Measurements from ENCODE around the gene RBX1. TPM values are rescaled to one million over a fixed set of nuclear protein-coding genes. Genes with fewer than 3 reads are reported as not detected.

RBX1 gene
- total and polyA plus RNA-seq, 2 of the 4 experiments (the other 2 are of a cell fraction) = 72.4 to 84.5 TPM

GRCh38 chr22:40976866-40977700 is 25.9 kb downstream of the RBX1 start:
- Histone ChIP-seq H3K4me3 (ENCODE audit: insufficient read depth, low read depth, low read length) (no peak overlapping the region), H3K18ac (ENCODE audit: low read depth, low read length) (no peak overlapping the region), H3K36me3 (ENCODE audit: control insufficient read depth, insufficient read depth, low read length) (peaks cover 6% of the 10 kb centered on the region), H2BK15ac (ENCODE audit: low read depth, low read length) (no peak overlapping the region), H4K5ac (ENCODE audit: low read depth, low read length) (no peak overlapping the region), H4K91ac (ENCODE audit: insufficient read depth, low read depth, low read length) (no peak overlapping the region), H2BK120ac (ENCODE audit: low read depth, low read length) (no peak overlapping the region), H3K9me1 (ENCODE audit: insufficient read depth, low read length) (0 out of 2 replicates have a peak, but pooled peaks cover under 1% of the 10 kb centered on the region), H2AK9ac (replicated peaks; ENCODE audit: low read depth, low read length, poor library complexity) (no peak overlapping the region), H3K27me3 (ENCODE audit: control insufficient read depth, insufficient read depth, low read length) (no peaks in the 10 kb centered on the region), H3K27ac (ENCODE audit: insufficient read depth, low read length) (no peak overlapping the region), H3K56ac (ENCODE audit: extremely low read depth, insufficient read depth, low read length) (no peak overlapping the region), H2BK20ac (ENCODE audit: low read depth, low read length) (no peak overlapping the region), H4K20me1 (ENCODE audit: insufficient read depth, low read length) (no peaks in the 10 kb centered on the region), H2AK5ac (ENCODE audit: low read depth, low read length) (no peak overlapping the region), H2BK5ac (ENCODE audit: low read depth, low read length, poor library complexity, severe bottlenecking) (no peak overlapping the region), H3K9me3 (ENCODE audit: control insufficient read depth, insufficient read depth, low read length) (no peaks in the 10 kb centered on the region), H3K4me1 (ENCODE audit: control insufficient read depth, insufficient read depth, low read length) (no peaks in the 10 kb centered on the region), H3K23ac (ENCODE audit: low read depth, low read length) (no peak overlapping the region), H3K4me2 (ENCODE audit: low read depth, low read length) (no peak overlapping the region), H2AFZ (replicated peaks; ENCODE audit: low read length, poor library complexity) (no peak overlapping the region), H3K4ac (ENCODE audit: low read depth, low read length) (no peak overlapping the region), H3K14ac (replicated peaks; ENCODE audit: low read depth, low read length) (no peak overlapping the region), H4K8ac (ENCODE audit: low read depth in 2 of 2, low read length in 2 of 2) (no peak overlapping the region), H3K9ac (ENCODE audit: low read depth, low read length) (no peak overlapping the region), H3K79me1 (ENCODE audit: low read depth in 1 of 2, low read length in 2 of 2) (0 out of 4 replicates have a peak, but pooled peaks cover 0 to under 1% of the 10 kb centered on the region in 2 experiments)
- ChIA-PET CTCF (interaction anchor here (0.6 kb wide), 1 partner anchor 42 kb away, joined by 7 read pairs; no protein-coding TSS in a partner anchor), POLR2A (ENCODE audit: unreplicated experiment) (no interaction called here)
- ATAC-seq (ENCODE audit: low read depth) (no peak), DNase-seq (no peak)
- BruUV-seq (replicated peaks) = no TSS peak
- TF ChIP-seq SMC3 (IDR thresholded peaks at IDR 0.05; ENCODE audit: low read depth, low read length) (no peak), MXI1 (IDR thresholded peaks at IDR 0.05; ENCODE audit: borderline replicate concordance, low read depth, low read length) (no peak), RFX5 (IDR thresholded peaks at IDR 0.05; ENCODE audit: low read depth, low read length) (no peak), MAZ (IDR thresholded peaks at IDR 0.05; ENCODE audit: borderline replicate concordance, low read depth, low read length) (no peak), POLR2A (IDR thresholded peaks at IDR 0.05; ENCODE audit: low read depth, low read length) (no peak), CHD1 (IDR thresholded peaks at IDR 0.05; ENCODE audit: low read depth, low read length) (no peak), RAD21 (IDR thresholded peaks at IDR 0.05; ENCODE audit: low read length) (no peak), MAFK (IDR thresholded peaks at IDR 0.05; ENCODE audit: low read depth, low read length) (no peak), NFE2L2 (IDR thresholded peaks at IDR 0.05; ENCODE audit: low read depth, low read length) (no peak), CEBPB (IDR thresholded peaks at IDR 0.05; ENCODE audit: low read depth, low read length) (no peak), USF2 (IDR thresholded peaks at IDR 0.05; ENCODE audit: low read depth, low read length) (no peak), RCOR1 (IDR thresholded peaks at IDR 0.05; ENCODE audit: insufficient replicate concordance, low read length) (no peak)
- TF ChIP-seq, protein P1, sequence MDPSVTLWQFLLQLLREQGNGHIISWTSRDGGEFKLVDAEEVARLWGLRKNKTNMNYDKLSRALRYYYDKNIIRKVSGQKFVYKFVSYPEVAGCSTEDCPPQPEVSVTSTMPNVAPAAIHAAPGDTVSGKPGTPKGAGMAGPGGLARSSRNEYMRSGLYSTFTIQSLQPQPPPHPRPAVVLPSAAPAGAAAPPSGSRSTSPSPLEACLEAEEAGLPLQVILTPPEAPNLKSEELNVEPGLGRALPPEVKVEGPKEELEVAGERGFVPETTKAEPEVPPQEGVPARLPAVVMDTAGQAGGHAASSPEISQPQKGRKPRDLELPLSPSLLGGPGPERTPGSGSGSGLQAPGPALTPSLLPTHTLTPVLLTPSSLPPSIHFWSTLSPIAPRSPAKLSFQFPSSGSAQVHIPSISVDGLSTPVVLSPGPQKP (IDR thresholded peaks at IDR 0.05; ENCODE audit: borderline replicate concordance, low read depth, low read length) = no peak
- dilution Hi-C loops (cut with HindIII; ENCODE audit: low sequenced_read_pairs, unreplicated experiment) = no loop called here
- intact Hi-C loops (cut with micrococcal nuclease) = no loop called here
- whole genome bisulfite sequencing, 2 experiments (ENCODE audit: extremely low coverage in 2 of 2, insufficient read length in 1 of 2) = 72% methylated on average over 7 of the region's 18 CpGs; no CpG with 5 or more reads in 1 of the 2 experiments
- in situ Hi-C loops (cut with MboI; ENCODE audit: low sequenced_read_pairs) = no loop called here

Data from IMR-90 (cell line).